IMR-90 (cell line): ENCODE measurements around the gene SYNM. TPM values are rescaled to one million over a fixed set of nuclear protein-coding genes. Genes with fewer than 3 reads are reported as not detected.

Experiments
- ATAC-seq: fragments of 200-7000 bp; cut with Tn5 transposase; 2 replicates; pipeline ENCODE4 v1.9.1; 2020; ENCODE audit warnings: low read depth, mild to moderate bottlenecking, moderate library complexity
- BruUV-seq: library from RNA; stranded (reverse); fragments of 400-500 nt; replicated peaks from 2 replicates; lab custom pipeline; 2021; lab: Mats Ljungman, UMichigan
- CTCF ChIA-PET: fragments of 300-600 bp; formaldehyde crosslinking; extraction: SDS; loops from one replicate; lab custom pipeline; 2021; ENCODE audit warnings: antibody characterized with exemption; lab: Yijun Ruan, JAX
- POLR2A ChIA-PET: fragments of 300-600 bp; sonication (Branson Sonifier 250); formaldehyde crosslinking; loops from one replicate; lab custom pipeline; 2022; ENCODE audit warnings: antibody characterized with exemption; ENCODE audit not compliant: unreplicated experiment; lab: Charles Lee
- DNase-seq: peaks from one replicate; pipeline ENCODE4 v3.0.0; 2013
- H2AFZ ChIP-seq: replicated peaks from 2 replicates; pipeline ENCODE3; 2013; ENCODE audit warnings: low read length, mild to moderate bottlenecking; ENCODE audit not compliant: poor library complexity
- H2AK5ac ChIP-seq: 2 replicates; pipeline ENCODE4 v1.6.1; 2013; ENCODE audit warnings: low read depth, low read length, inconsistent platforms
- H2AK9ac ChIP-seq: replicated peaks from 2 replicates; pipeline ENCODE3; 2013; ENCODE audit warnings: mild to moderate bottlenecking, low read depth, low read length, moderate library complexity; ENCODE audit not compliant: poor library complexity
- H2BK120ac ChIP-seq: 2 replicates; pipeline ENCODE4 v1.6.1; 2013; ENCODE audit warnings: low read depth, low read length, inconsistent platforms
- H2BK15ac ChIP-seq: 3 replicates; pipeline ENCODE4 v1.6.1; 2013; ENCODE audit warnings: low read depth, low read length, inconsistent platforms
- H2BK20ac ChIP-seq: 2 replicates; pipeline ENCODE4 v1.6.1; 2013; ENCODE audit warnings: low read depth, mild to moderate bottlenecking, inconsistent platforms, low read length, moderate library complexity
- H2BK5ac ChIP-seq: 2 replicates; pipeline ENCODE4 v1.6.1; 2013; ENCODE audit warnings: mild to moderate bottlenecking, low read depth, low read length, inconsistent platforms; ENCODE audit not compliant: poor library complexity, severe bottlenecking
- H3K14ac ChIP-seq: replicated peaks from 2 replicates; pipeline ENCODE4 v1.6.1; 2013; ENCODE audit warnings: low read depth, low read length, inconsistent platforms
- H3K18ac ChIP-seq: 2 replicates; pipeline ENCODE4 v1.6.1; 2013; ENCODE audit warnings: low read depth, low read length, control low read depth
- H3K23ac ChIP-seq: 2 replicates; pipeline ENCODE4 v1.6.1; 2013; ENCODE audit warnings: low read depth, low read length, inconsistent platforms
- H3K27ac ChIP-seq: 2 replicates; pipeline ENCODE4 v1.5.1; 2013; ENCODE audit warnings: mild to moderate bottlenecking, control low read depth, low read length; ENCODE audit not compliant: insufficient read depth
- H3K27me3 ChIP-seq: 2 replicates; pipeline ENCODE4 v1.6.1; 2013; ENCODE audit warnings: low read length; ENCODE audit not compliant: control insufficient read depth, insufficient read depth
- H3K36me3 ChIP-seq: 2 replicates; pipeline ENCODE4 v1.6.1; 2013; ENCODE audit warnings: low read length, mixed read lengths; ENCODE audit not compliant: control insufficient read depth, insufficient read depth
- H3K4ac ChIP-seq: 2 replicates; pipeline ENCODE4 v1.6.1; 2013; ENCODE audit warnings: low read depth, low read length, inconsistent platforms
- H3K4me1 ChIP-seq: 2 replicates; pipeline ENCODE4 v1.6.1; 2013; ENCODE audit warnings: low read length, mixed read lengths; ENCODE audit not compliant: control insufficient read depth, insufficient read depth
- H3K4me2 ChIP-seq: 2 replicates; pipeline ENCODE4 v1.6.1; 2013; ENCODE audit warnings: low read depth, mild to moderate bottlenecking, control low read depth, low read length, moderate library complexity
- H3K4me3 ChIP-seq: 2 replicates; pipeline ENCODE4 v1.5.1; 2013; ENCODE audit warnings: low read depth, mild to moderate bottlenecking, control low read depth, low read length, moderate library complexity; ENCODE audit not compliant: insufficient read depth
- H3K56ac ChIP-seq: 2 replicates; pipeline ENCODE4 v1.6.1; 2013; ENCODE audit warnings: low read length, inconsistent platforms; ENCODE audit not compliant: insufficient read depth; ENCODE audit errors: extremely low read depth
- H3K79me1 ChIP-seq, 2 experiments: 2 replicates each; pipeline ENCODE4 v1.6.1; 2013; ENCODE audit warnings: low read length in 2 of 2, inconsistent platforms in 1 of 2, low read depth in 1 of 2
- H3K9ac ChIP-seq: 2 replicates; pipeline ENCODE4 v1.6.1; 2013; ENCODE audit warnings: low read depth, low read length, control low read depth
- H3K9me1 ChIP-seq: 2 replicates; pipeline ENCODE4 v1.6.1; 2013; ENCODE audit warnings: low read length, inconsistent platforms; ENCODE audit not compliant: insufficient read depth
- H3K9me3 ChIP-seq: 2 replicates; pipeline ENCODE4 v1.6.1; 2013; ENCODE audit warnings: low read length; ENCODE audit not compliant: control insufficient read depth, insufficient read depth
- H4K20me1 ChIP-seq: 2 replicates; pipeline ENCODE4 v1.6.1; 2013; ENCODE audit warnings: low read length, inconsistent platforms; ENCODE audit not compliant: insufficient read depth
- H4K5ac ChIP-seq: 2 replicates; pipeline ENCODE4 v1.6.1; 2013; ENCODE audit warnings: mild to moderate bottlenecking, low read depth, low read length, control low read depth
- H4K8ac ChIP-seq, 2 experiments: 2 replicates each; pipeline ENCODE4 v1.6.1; 2013; ENCODE audit warnings: low read depth in 2 of 2, low read length in 2 of 2, control low read depth in 1 of 2, inconsistent platforms in 1 of 2
- H4K91ac ChIP-seq: 2 replicates; pipeline ENCODE4 v1.6.1; 2013; ENCODE audit warnings: low read depth, low read length, inconsistent platforms; ENCODE audit not compliant: insufficient read depth
- CHD1 ChIP-seq: IDR thresholded peaks from 2 replicates; pipeline ENCODE4 v1.6.1; 2012; ENCODE audit warnings: low read depth, low read length, improper control_type of control experiment
- MAZ ChIP-seq: IDR thresholded peaks from 2 replicates; pipeline ENCODE4 v1.6.1; 2012; ENCODE audit warnings: low read depth, mild to moderate bottlenecking, low read length, improper control_type of control experiment, moderate library complexity, borderline replicate concordance
- POLR2A ChIP-seq: IDR thresholded peaks from 2 replicates; pipeline ENCODE4 v1.6.1; 2012; ENCODE audit warnings: mild to moderate bottlenecking, low read depth, low read length
- RCOR1 ChIP-seq: IDR thresholded peaks from 2 replicates; pipeline ENCODE4 v1.6.1; 2012; ENCODE audit warnings: mild to moderate bottlenecking, low read length, improper control_type of control experiment; ENCODE audit not compliant: insufficient replicate concordance
- RFX5 ChIP-seq: IDR thresholded peaks from 2 replicates; pipeline ENCODE4 v1.8.0; 2012; ENCODE audit warnings: low read depth, mild to moderate bottlenecking, low read length, moderate library complexity
- WGBS, 2 experiments: methylation state at CpG; one replicate each; pipeline versions ENCODE4 v1.1.5 to v1.1.7; 2013; ENCODE audit warnings: missing lambda C conversion rate in 2 of 2; ENCODE audit not compliant: insufficient read length in 1 of 2; ENCODE audit errors: extremely low coverage in 2 of 2; 5-methylcytosine and 5-hydroxymethylcytosine counted together
- dilution Hi-C: fragments of 300-500 bp; cut with HindIII; formaldehyde crosslinking; loops from one replicate; pipeline ENCODE4 v1.14.3; 2018; ENCODE audit warnings: low sequenced_read_pairs; ENCODE audit not compliant: unreplicated experiment
- in situ Hi-C: fragments of 300-500 bp; cut with MboI; formaldehyde crosslinking; loops from 3 replicates; pipeline ENCODE4 v1.14.3; 2019; ENCODE audit warnings: low sequenced_read_pairs, inconsistent platforms, mixed read lengths
- intact Hi-C: fragments of 100-400 bp; cut with micrococcal nuclease; formaldehyde crosslinking; loops from 2 replicates; pipeline ENCODE4 v1.10.0; 2022
- polyA plus RNA-seq, 3 experiments: library from polyadenylated mRNA; depleted of rRNA; stranded (reverse); fragments of >200 nt; gene quantifications; 2 replicates each; pipeline ENCODE4 v1.2.3, GENCODE V29; 2012; ENCODE audit warnings: low replicate concordance in 1 of 3
- total RNA-seq: library from RNA; depleted of rRNA; stranded (reverse); fragments of >200 nt; gene quantifications from 2 replicates; pipeline ENCODE4 v1.2.3, GENCODE V29; 2012
- TF ChIP-seq, protein P1 (sequence below): conservative IDR thresholded peaks from 2 replicates; pipeline ENCODE4 v1.5.1; 2012; ENCODE audit warnings: mild to moderate bottlenecking, low read depth, low read length, improper control_type of control experiment

SYNM gene
- total and polyA plus RNA-seq, 2 of the 4 experiments (the other 2 are of a cell fraction): 2.1 to 3.4 TPM

GRCh38 chr15:99120050-99120777, 15.3 kb downstream of the SYNM start (continued):
- TF ChIP-seq, protein P1, sequence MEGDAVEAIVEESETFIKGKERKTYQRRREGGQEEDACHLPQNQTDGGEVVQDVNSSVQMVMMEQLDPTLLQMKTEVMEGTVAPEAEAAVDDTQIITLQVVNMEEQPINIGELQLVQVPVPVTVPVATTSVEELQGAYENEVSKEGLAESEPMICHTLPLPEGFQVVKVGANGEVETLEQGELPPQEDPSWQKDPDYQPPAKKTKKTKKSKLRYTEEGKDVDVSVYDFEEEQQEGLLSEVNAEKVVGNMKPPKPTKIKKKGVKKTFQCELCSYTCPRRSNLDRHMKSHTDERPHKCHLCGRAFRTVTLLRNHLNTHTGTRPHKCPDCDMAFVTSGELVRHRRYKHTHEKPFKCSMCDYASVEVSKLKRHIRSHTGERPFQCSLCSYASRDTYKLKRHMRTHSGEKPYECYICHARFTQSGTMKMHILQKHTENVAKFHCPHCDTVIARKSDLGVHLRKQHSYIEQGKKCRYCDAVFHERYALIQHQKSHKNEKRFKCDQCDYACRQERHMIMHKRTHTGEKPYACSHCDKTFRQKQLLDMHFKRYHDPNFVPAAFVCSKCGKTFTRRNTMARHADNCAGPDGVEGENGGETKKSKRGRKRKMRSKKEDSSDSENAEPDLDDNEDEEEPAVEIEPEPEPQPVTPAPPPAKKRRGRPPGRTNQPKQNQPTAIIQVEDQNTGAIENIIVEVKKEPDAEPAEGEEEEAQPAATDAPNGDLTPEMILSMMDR: no peak
- no peak for TF ChIP-seq RCOR1

- H3K79me1 ChIP-seq: peaks cover 5 to 19% of the 10 kb centered on the region in 2 experiments; a peak in 3 of 4 replicates
- no peak overlapping the region for H2BK20ac ChIP-seq
- no peak overlapping the region for H2BK15ac ChIP-seq
- no peak overlapping the region for H3K9ac ChIP-seq
- H3K27ac ChIP-seq: no peak overlapping the region
- H3K9me3 ChIP-seq: no peaks in the 10 kb centered on the region
- H3K56ac ChIP-seq: no peak overlapping the region
- no peaks in the 10 kb centered on the region for H3K27me3 ChIP-seq
- H4K20me1 ChIP-seq: no peaks in the 10 kb centered on the region; the same call in 1 of the 2 replicates
- H3K4me2 ChIP-seq: no peak overlapping the region
- ChIA-PET CTCF (interaction anchor here (1.3 kb wide), 1 partner anchor 16 kb away, joined by 3 read pairs; the partner anchor contains the start of gene SYNM), POLR2A (no interaction called here)
- in situ Hi-C loops: loop anchor here (25.0 kb wide), 1 partner anchor 616 kb away; the partner anchor contains the start of gene LYSMD4
- H2BK5ac ChIP-seq: no peak overlapping the region
- no peak overlapping the region for H2AFZ ChIP-seq
- H3K14ac ChIP-seq: no peak overlapping the region
- 43% methylated on average over 1 of the region's 10 CpGs; no CpG with 5 or more reads in 1 of the 2 experiments for WGBS, 2 experiments
- H3K23ac ChIP-seq: no peak overlapping the region
- H3K36me3 ChIP-seq: no peaks in the 10 kb centered on the region
- H2AK5ac ChIP-seq: no peak overlapping the region
- peaks cover 14% of the 10 kb centered on the region for H3K4me1 ChIP-seq
- H2AK9ac ChIP-seq: no peak overlapping the region
- intact Hi-C loops: loop anchor here (5.0 kb wide), 1 partner anchor 91 kb away; no protein-coding TSS in a partner anchor
- no peak overlapping the region for H2BK120ac ChIP-seq
- H3K9me1 ChIP-seq: peaks cover 19% of the 10 kb centered on the region
- ATAC-seq (no peak), DNase-seq (no peak)
- TF ChIP-seq, protein P1: no peak
- no peak for TF ChIP-seq POLR2A
- no peak for TF ChIP-seq CHD1
- no peak for TF ChIP-seq MAZ
- no peak for TF ChIP-seq RCOR1
- TF ChIP-seq RFX5: no peak
- H4K5ac ChIP-seq: no peak overlapping the region
- H3K18ac ChIP-seq: no peak overlapping the region
- no peak overlapping the region for H3K4me3 ChIP-seq
- BruUV-seq: no TSS peak
- H4K8ac ChIP-seq: no peak overlapping the region
- no peak overlapping the region for H4K91ac ChIP-seq
- no peak overlapping the region; the same call in 1 of the 2 replicates for H3K4ac ChIP-seq
- dilution Hi-C loops: loop anchor here (25.0 kb wide), 1 partner anchor 91 kb away; no protein-coding TSS in a partner anchor
These were observed 16.3 kb downstream of the SYNM start for GRCh38 chr15:99121207-99121606.
